NOMO-1 (cell line): ENCODE measurements around the gene IFNGR1.
"Not testable (repeated sequence)": the region's sequence is repeated elsewhere in the genome, so short reads cannot be mapped to it uniquely, and the experiment has no call there.

Source experiments
- DNase-seq, 2 experiments: peaks; one replicate each; lab custom pipeline; 2025; ENCODE audit not compliant: unreplicated experiment in 2 of 2; lab: John Stamatoyannopoulos, UW

The IFNGR1 gene

GRCh38 chr6:137218917-137219663 is at the start of gene IFNGR1:
IFNGR1 (minus strand) TSS chr6:137219385; CDS start chr6:137219327, 58 bp downstream.
- DNase-seq = peak; percentile 87 to 96

- no peak for DNase-seq
These were observed 49.7 kb upstream of the IFNGR1 start for GRCh38 chr6:137268911-137269310.

GRCh38 chr6:137266309-137266586 is 47.1 kb upstream of the IFNGR1 start:
- DNase-seq = no peak

- DNase-seq = no peak
These were observed 46.5 kb upstream of the IFNGR1 start for GRCh38 chr6:137265561-137266308.

GRCh38 chr6:137264311-137265075 is 45.3 kb upstream of the IFNGR1 start:
- DNase-seq = no peak

GRCh38 chr6:137261761-137262160 is 42.6 kb upstream of the IFNGR1 start:
- DNase-seq = peak; percentile 42 to 72

GRCh38 chr6:137261361-137261760 is 42.2 kb upstream of the IFNGR1 start:
- DNase-seq = no peak

- DNase-seq = no peak
These were observed 41.0 kb upstream of the IFNGR1 start for GRCh38 chr6:137260217-137260616.

- no peak for DNase-seq
These were observed 40.2 kb upstream of the IFNGR1 start for GRCh38 chr6:137259349-137259748.

- peak; percentile 28 to 65 for DNase-seq
These were observed 39.0 kb upstream of the IFNGR1 start for GRCh38 chr6:137258170-137258569.

- no peak for DNase-seq
These were observed 37.3 kb upstream of the IFNGR1 start for GRCh38 chr6:137256350-137257103.

- DNase-seq = peak in 1 of 2 experiments; percentile 9
These were observed 35.8 kb upstream of the IFNGR1 start for GRCh38 chr6:137254966-137255365.

- DNase-seq = not testable (repeated sequence)
These were observed 35.2 kb upstream of the IFNGR1 start for GRCh38 chr6:137254430-137254829.

GRCh38 chr6:137248702-137249101 is 29.5 kb upstream of the IFNGR1 start:
- DNase-seq = peak; percentile 61 to 85

- DNase-seq = no peak
These were observed 28.5 kb upstream of the IFNGR1 start for GRCh38 chr6:137247724-137248123.

- DNase-seq = no peak
These were observed 27.6 kb upstream of the IFNGR1 start for GRCh38 chr6:137246791-137247202.

GRCh38 chr6:137246164-137246563 is 27.0 kb upstream of the IFNGR1 start:
- DNase-seq = no peak

- DNase-seq = no peak
These were observed 22.4 kb upstream of the IFNGR1 start for GRCh38 chr6:137241481-137242038.

GRCh38 chr6:137240168-137240567 is 21.0 kb upstream of the IFNGR1 start:
- peak; percentile 80 to 83 for DNase-seq

- DNase-seq = no peak
These were observed 18.4 kb upstream of the IFNGR1 start for GRCh38 chr6:137237413-137238170.
